ENCODE results near the gene ZMIZ2.

DNA sequence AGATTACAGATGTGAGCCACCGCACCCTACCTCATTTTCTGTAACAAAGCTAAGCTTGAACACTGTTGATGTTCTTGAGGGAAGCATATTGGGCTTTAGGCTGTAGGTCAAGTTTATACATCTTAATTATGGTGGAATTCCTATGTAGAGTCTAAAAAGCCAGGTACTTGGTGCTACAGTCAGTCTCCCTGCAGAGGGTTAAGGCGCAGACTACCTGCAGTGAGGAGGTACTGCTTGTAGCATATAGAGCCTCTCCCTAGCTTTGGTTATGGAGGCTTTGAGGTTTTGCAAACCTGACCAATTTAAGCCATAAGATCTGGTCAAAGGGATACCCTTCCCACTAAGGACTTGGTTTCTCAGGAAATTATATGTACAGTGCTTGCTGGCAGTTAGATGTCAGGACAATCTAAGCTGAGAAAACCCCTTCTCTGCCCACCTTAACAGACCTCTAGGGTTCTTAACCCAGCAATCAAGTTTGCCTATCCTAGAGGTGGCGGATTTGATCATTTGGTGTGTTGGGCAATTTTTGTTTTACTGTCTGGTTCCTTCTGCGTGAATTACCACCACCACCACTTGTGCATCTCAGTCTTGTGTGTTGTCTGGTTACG lies 53.9 kb downstream of the ZMIZ2 start:
- TF ChIP-seq, protein P1, sequence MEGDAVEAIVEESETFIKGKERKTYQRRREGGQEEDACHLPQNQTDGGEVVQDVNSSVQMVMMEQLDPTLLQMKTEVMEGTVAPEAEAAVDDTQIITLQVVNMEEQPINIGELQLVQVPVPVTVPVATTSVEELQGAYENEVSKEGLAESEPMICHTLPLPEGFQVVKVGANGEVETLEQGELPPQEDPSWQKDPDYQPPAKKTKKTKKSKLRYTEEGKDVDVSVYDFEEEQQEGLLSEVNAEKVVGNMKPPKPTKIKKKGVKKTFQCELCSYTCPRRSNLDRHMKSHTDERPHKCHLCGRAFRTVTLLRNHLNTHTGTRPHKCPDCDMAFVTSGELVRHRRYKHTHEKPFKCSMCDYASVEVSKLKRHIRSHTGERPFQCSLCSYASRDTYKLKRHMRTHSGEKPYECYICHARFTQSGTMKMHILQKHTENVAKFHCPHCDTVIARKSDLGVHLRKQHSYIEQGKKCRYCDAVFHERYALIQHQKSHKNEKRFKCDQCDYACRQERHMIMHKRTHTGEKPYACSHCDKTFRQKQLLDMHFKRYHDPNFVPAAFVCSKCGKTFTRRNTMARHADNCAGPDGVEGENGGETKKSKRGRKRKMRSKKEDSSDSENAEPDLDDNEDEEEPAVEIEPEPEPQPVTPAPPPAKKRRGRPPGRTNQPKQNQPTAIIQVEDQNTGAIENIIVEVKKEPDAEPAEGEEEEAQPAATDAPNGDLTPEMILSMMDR (IDR thresholded peaks at IDR 0.05), result no peak
- no peak for TF ChIP-seq EZH2 (IDR thresholded peaks at IDR 0.05; ENCODE audit: borderline replicate concordance, insufficient read depth, low read depth, low read length, poor library complexity, severe bottlenecking)
